ENCODE results near the gene FIGN. TPM values are rescaled to one million over a fixed set of nuclear protein-coding genes. Genes with fewer than 3 reads are reported as not detected.

FIGN gene
- total and polyA plus RNA-seq, 2 donors (not counting 3 experiments of a cell fraction or from before 2014, with no cell fraction given), result 1.8 to 8.1 TPM

DNA sequence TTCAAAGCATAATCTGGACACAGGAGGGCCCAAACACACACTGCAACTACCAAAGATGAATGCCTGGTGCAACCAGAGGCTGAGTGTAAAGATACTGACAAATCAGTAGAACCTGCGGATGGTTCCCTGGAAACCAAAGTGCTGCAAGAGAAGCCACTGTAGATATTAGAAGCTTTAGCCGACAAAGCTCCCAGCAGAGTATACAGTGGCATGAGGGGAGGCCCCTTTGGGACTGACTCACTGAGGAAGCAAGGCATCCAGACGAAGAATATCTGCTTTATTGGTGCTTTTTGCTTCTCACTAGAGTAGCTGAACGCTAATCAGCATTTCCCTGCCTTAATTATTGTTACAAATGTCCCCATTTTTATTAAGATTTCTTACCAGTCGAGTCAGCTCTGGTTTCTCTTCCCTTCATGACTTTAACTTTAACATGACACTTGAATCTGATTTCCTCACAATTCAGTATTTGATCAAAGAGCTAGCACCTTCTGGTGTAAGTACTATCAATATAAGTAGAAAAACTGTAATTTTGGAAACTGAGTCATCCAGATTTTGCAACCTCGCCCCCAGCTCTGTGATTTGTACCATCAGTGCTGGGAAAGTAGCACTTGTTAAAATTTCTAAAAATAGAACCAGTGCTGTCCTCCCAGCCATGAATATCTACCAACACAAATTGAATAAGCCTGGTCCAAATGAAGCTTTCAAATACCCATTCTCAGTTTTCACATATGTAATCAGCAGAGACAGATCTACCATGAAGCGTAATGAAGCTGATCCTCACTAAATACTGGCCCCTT, 34.2 kb downstream of the FIGN start:
- no peaks in the 10 kb centered on the region for H3K9me3 ChIP-seq (replicated peaks; ENCODE audit: control insufficient read depth, insufficient read depth, low read length)
- H3K4me2 ChIP-seq (ENCODE audit: insufficient read depth, low read length), result no peak overlapping the region
- POLR2A ChIA-PET, result no interaction called here
- no TSS peak for BruUV-seq (replicated peaks)
- H3K9me1 ChIP-seq (replicated peaks; ENCODE audit: control insufficient read depth, extremely low read depth, insufficient read depth, low read length), result no peaks in the 10 kb centered on the region
- H4K20me1 ChIP-seq (replicated peaks; ENCODE audit: control insufficient read depth, extremely low read depth, insufficient read depth, low read length), result no peaks in the 10 kb centered on the region
- FAIRE-seq (no peak), DNase-seq (ENCODE audit: low read depth, low spot score) (no peak)
- H3K27me3 ChIP-seq (ENCODE audit: control insufficient read depth in 2 of 2, insufficient read depth in 2 of 2, low read length in 2 of 2), result no peaks in the 10 kb centered on the region
- H2AFZ ChIP-seq (ENCODE audit: low read depth, low read length), result no peak overlapping the region
- no peaks in the 10 kb centered on the region for H3K79me2 ChIP-seq (ENCODE audit: control insufficient read depth, insufficient read depth, low read length)
- intact Hi-C loops (cut with micrococcal nuclease) (no loop called here), dilution Hi-C loops (cut with MboI; ENCODE audit: extremely low pct_ligation_motif_present, low sequenced_read_pairs) (no loop called here)
- H3K9ac ChIP-seq (replicated peaks; ENCODE audit: extremely low read depth, insufficient read depth, low read length), result no peak overlapping the region
- no peak overlapping the region for H3K4me3 ChIP-seq (replicated peaks in 1 of 3; ENCODE audit: insufficient read depth in 1 of 3, low read depth in 1 of 3, low read length in 3 of 3)
- TF ChIP-seq JUN (IDR thresholded peaks at IDR 0.05; ENCODE audit: borderline replicate concordance, insufficient read depth, insufficient read length, low read depth) (no peak), EZH2 (IDR thresholded peaks at IDR 0.05; ENCODE audit: borderline replicate concordance, low read depth, low read length, severe bottlenecking) (no peak), MYC (IDR thresholded peaks at IDR 0.05; ENCODE audit: low read depth, low read length) (no peak), FOS (IDR thresholded peaks at IDR 0.05; ENCODE audit: borderline replicate concordance, insufficient read depth, low read length) (no peak), POLR2AphosphoS5 (IDR thresholded peaks at IDR 0.05; ENCODE audit: insufficient read depth, low read depth, low read length) (no peak), POLR2A (IDR thresholded peaks at IDR 0.05; ENCODE audit: low read depth, low read length) (no peak), GATA2 (IDR thresholded peaks at IDR 0.05; ENCODE audit: insufficient read depth, insufficient read length, low read depth, low read length) (no peak)
- TF ChIP-seq, protein P1, sequence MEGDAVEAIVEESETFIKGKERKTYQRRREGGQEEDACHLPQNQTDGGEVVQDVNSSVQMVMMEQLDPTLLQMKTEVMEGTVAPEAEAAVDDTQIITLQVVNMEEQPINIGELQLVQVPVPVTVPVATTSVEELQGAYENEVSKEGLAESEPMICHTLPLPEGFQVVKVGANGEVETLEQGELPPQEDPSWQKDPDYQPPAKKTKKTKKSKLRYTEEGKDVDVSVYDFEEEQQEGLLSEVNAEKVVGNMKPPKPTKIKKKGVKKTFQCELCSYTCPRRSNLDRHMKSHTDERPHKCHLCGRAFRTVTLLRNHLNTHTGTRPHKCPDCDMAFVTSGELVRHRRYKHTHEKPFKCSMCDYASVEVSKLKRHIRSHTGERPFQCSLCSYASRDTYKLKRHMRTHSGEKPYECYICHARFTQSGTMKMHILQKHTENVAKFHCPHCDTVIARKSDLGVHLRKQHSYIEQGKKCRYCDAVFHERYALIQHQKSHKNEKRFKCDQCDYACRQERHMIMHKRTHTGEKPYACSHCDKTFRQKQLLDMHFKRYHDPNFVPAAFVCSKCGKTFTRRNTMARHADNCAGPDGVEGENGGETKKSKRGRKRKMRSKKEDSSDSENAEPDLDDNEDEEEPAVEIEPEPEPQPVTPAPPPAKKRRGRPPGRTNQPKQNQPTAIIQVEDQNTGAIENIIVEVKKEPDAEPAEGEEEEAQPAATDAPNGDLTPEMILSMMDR (IDR thresholded peaks at IDR 0.05; ENCODE audit: extremely low read depth in 1 of 2, insufficient read depth in 1 of 2, low read depth in 1 of 2, low read length in 2 of 2), result no peak
- TF ChIP-seq, protein P2, sequence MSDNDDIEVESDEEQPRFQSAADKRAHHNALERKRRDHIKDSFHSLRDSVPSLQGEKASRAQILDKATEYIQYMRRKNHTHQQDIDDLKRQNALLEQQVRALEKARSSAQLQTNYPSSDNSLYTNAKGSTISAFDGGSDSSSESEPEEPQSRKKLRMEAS (IDR thresholded peaks at IDR 0.05; ENCODE audit: insufficient read depth, insufficient read length), result no peak
- H3K27ac ChIP-seq (ENCODE audit: insufficient read depth, low read depth, low read length), result no peak overlapping the region
- H3K36me3 ChIP-seq (ENCODE audit: control insufficient read depth in 2 of 2, extremely low read depth in 1 of 2, insufficient read depth in 2 of 2, low read length in 2 of 2), result no peaks in the 10 kb centered on the region
- CTCF ChIA-PET, result interaction anchor here (1.8 kb wide), 1 partner anchor 9 kb away, joined by 7 read pairs; no protein-coding TSS in a partner anchor
- H3K4me1 ChIP-seq (ENCODE audit: control insufficient read depth, extremely low read depth, insufficient read depth, low read length), result no peaks in the 10 kb centered on the region
